Endodermal cell (in vitro differentiated cells): ENCODE measurements around the gene NBPF20. TPM values are rescaled to one million over a fixed set of nuclear protein-coding genes. Genes with fewer than 3 reads are reported as not detected.
"Not testable (repeated sequence)": the region's sequence is repeated elsewhere in the genome, so short reads cannot be mapped to it uniquely, and the experiment has no call there.

Experiments
- DNase-seq: peaks from one replicate; pipeline ENCODE4 v3.0.0-alpha.2; 2017
- H3K27ac ChIP-seq: 2 replicates; pipeline ENCODE4 v1.5.1; 2013; ENCODE audit warnings: mild to moderate bottlenecking, low read depth, low read length, moderate library complexity
- H3K27me3 ChIP-seq: 2 replicates; pipeline ENCODE4 v1.6.1; 2013; ENCODE audit warnings: mild to moderate bottlenecking, low read length, moderate library complexity; ENCODE audit not compliant: insufficient read depth, control insufficient read depth, poor library complexity, severe bottlenecking
- H3K36me3 ChIP-seq: 2 replicates; pipeline ENCODE4 v1.7.0; 2013; ENCODE audit warnings: mild to moderate bottlenecking, low read length, moderate library complexity; ENCODE audit not compliant: control insufficient read depth, insufficient read depth
- H3K4me1 ChIP-seq: one replicate; pipeline ENCODE4 v1.7.0; 2013; ENCODE audit warnings: low read length; ENCODE audit not compliant: control insufficient read depth, insufficient read depth
- H3K4me3 ChIP-seq: 2 replicates; pipeline ENCODE4 v1.5.1; 2013; ENCODE audit warnings: mild to moderate bottlenecking, low read length, moderate library complexity
- H3K9ac ChIP-seq: 2 replicates; pipeline ENCODE4 v1.6.1; 2013; ENCODE audit warnings: mild to moderate bottlenecking, low read length, moderate library complexity; ENCODE audit not compliant: poor library complexity, severe bottlenecking; ENCODE audit errors: extremely low read depth
- H3K9me3 ChIP-seq: 2 replicates; pipeline ENCODE4 v1.6.1; 2013; ENCODE audit warnings: mild to moderate bottlenecking, low read length, moderate library complexity; ENCODE audit not compliant: control insufficient read depth
- H3K27ac Mint-ChIP-seq: 2 replicates; pipeline ENCODE4 v1.8.0; 2020; ENCODE audit warnings: mixed read lengths
- H3K27me3 Mint-ChIP-seq: 2 replicates; pipeline ENCODE4 v1.8.0; 2021; ENCODE audit warnings: mild to moderate bottlenecking, mixed read lengths; ENCODE audit not compliant: insufficient read depth
- H3K36me3 Mint-ChIP-seq: 2 replicates; pipeline ENCODE4 v1.8.0; 2020; ENCODE audit warnings: low read depth, mixed read lengths
- H3K4me1 Mint-ChIP-seq: 2 replicates; pipeline ENCODE4 v1.8.0; 2020; ENCODE audit warnings: mixed read lengths
- H3K4me3 Mint-ChIP-seq: 2 replicates; pipeline ENCODE4 v1.8.0; 2020; ENCODE audit warnings: mild to moderate bottlenecking, moderate library complexity, mixed read lengths
- H3K9me3 Mint-ChIP-seq: 2 replicates; pipeline ENCODE4 v1.8.0; 2020; ENCODE audit warnings: mild to moderate bottlenecking, mixed read lengths
- WGBS, 2 experiments: methylation state at CpG; one replicate each; pipeline versions ENCODE4 v1.1.5 to v1.1.7; 2013; ENCODE audit warnings: missing lambda C conversion rate in 2 of 2, mixed read lengths in 1 of 2; ENCODE audit not compliant: insufficient coverage in 1 of 2, insufficient read length in 1 of 2; 5-methylcytosine and 5-hydroxymethylcytosine counted together
- total RNA-seq, 2 donors: library from RNA; stranded (reverse); fragmentation: NEBNext Ultra II Directional in 1 of 2; extraction: Animal tissue kit (Norgen Biotek cat#: 25700) in 1 of 2; gene quantifications; 2 replicates in 1 of 2; 3 replicates in 1 of 2; pipeline ENCODE4 v1.2.1, GENCODE V29; 2021

NBPF20 gene
- total RNA-seq, 2 donors from 2014 or later: 5.2 to 6.9 TPM

- 18 to 37% methylated on average over 12 to 45 of the region's 86 CpGs for WGBS, 2 experiments
- not testable (repeated sequence) for H3K9me3 Mint-ChIP-seq
Observed at GRCh38 chr1:145453873-145454823, 28.7 kb upstream of the NBPF20 start.

GRCh38 chr1:145452506-145452905 is 27.1 kb upstream of the NBPF20 start:
- not testable (repeated sequence) for H3K9me3 Mint-ChIP-seq, H3K27ac ChIP-seq, H3K4me3 Mint-ChIP-seq, H3K36me3 ChIP-seq, H3K9ac ChIP-seq, H3K27ac Mint-ChIP-seq, H3K4me1 Mint-ChIP-seq, DNase-seq, H3K36me3 Mint-ChIP-seq, H3K9me3 ChIP-seq, H3K4me1 ChIP-seq, H3K4me3 ChIP-seq
- 71% methylated on average over 2 of the region's 8 CpGs; no CpG with 5 or more reads in 1 of the 2 experiments for WGBS, 2 experiments
- H3K27me3 Mint-ChIP-seq: peaks cover 36% of the 10 kb centered on the region
- H3K27me3 ChIP-seq: peaks cover 31% of the 10 kb centered on the region

More at GRCh38 chr1:145453873-145454823, 28.7 kb upstream of the NBPF20 start:
- not testable (repeated sequence) for H3K4me1 ChIP-seq, H3K9ac ChIP-seq, H3K27ac ChIP-seq, H3K36me3 ChIP-seq, H3K4me3 ChIP-seq, H3K4me1 Mint-ChIP-seq, H3K9me3 ChIP-seq, H3K36me3 Mint-ChIP-seq, H3K27ac Mint-ChIP-seq
- peaks cover 31% of the 10 kb centered on the region for H3K27me3 ChIP-seq
- peaks cover 41% of the 10 kb centered on the region for H3K27me3 Mint-ChIP-seq
- H3K4me3 Mint-ChIP-seq: peak overlapping the region; percentile 47
- DNase-seq: peak; percentile 58

- not testable (repeated sequence) for H3K4me1 Mint-ChIP-seq, H3K9me3 ChIP-seq, H3K36me3 Mint-ChIP-seq, H3K4me3 Mint-ChIP-seq, H3K9me3 Mint-ChIP-seq, H3K36me3 ChIP-seq, H3K27ac ChIP-seq, H3K9ac ChIP-seq, H3K4me1 ChIP-seq, H3K4me3 ChIP-seq, H3K27ac Mint-ChIP-seq
- H3K27me3 Mint-ChIP-seq: peaks cover 36% of the 10 kb centered on the region
- peaks cover 31% of the 10 kb centered on the region for H3K27me3 ChIP-seq
- WGBS, 2 experiments: 10% methylated on average over 4 of the region's 8 CpGs; no CpG with 5 or more reads in 1 of the 2 experiments
- peak; percentile 85 for DNase-seq
Observed at GRCh38 chr1:145451914-145452313, 26.5 kb upstream of the NBPF20 start.

- 40% methylated on average over 9 of the region's 11 CpGs; no CpG with 5 or more reads in 1 of the 2 experiments for WGBS, 2 experiments
- not testable (repeated sequence) for H3K27ac ChIP-seq, H3K9ac ChIP-seq, H3K4me3 Mint-ChIP-seq, H3K36me3 Mint-ChIP-seq, H3K9me3 Mint-ChIP-seq, H3K4me1 ChIP-seq, H3K27ac Mint-ChIP-seq, H3K9me3 ChIP-seq, H3K27me3 ChIP-seq, H3K4me1 Mint-ChIP-seq, H3K36me3 ChIP-seq, H3K4me3 ChIP-seq, H3K27me3 Mint-ChIP-seq
- peak; percentile 72 for DNase-seq
Observed at GRCh38 chr1:145445219-145445618, 19.8 kb upstream of the NBPF20 start.

- not testable (repeated sequence) for H3K4me1 Mint-ChIP-seq, H3K9me3 Mint-ChIP-seq, H3K9ac ChIP-seq, H3K4me1 ChIP-seq, H3K36me3 Mint-ChIP-seq, H3K27ac ChIP-seq, H3K4me3 Mint-ChIP-seq, H3K36me3 ChIP-seq, H3K9me3 ChIP-seq, H3K4me3 ChIP-seq, H3K27me3 ChIP-seq, DNase-seq, H3K27ac Mint-ChIP-seq
- WGBS, 2 experiments: 81 to 85% methylated on average over 2 to 5 of the region's 5 CpGs
- peaks cover 13% of the 10 kb centered on the region for H3K27me3 Mint-ChIP-seq
Observed at GRCh38 chr1:145442340-145442739, 16.9 kb upstream of the NBPF20 start.
